T-cell (primary cell): ENCODE data around the gene KCNV2. TPM values are rescaled to one million over a fixed set of nuclear protein-coding genes. Genes with fewer than 3 reads are reported as not detected.

Experiments
- ATAC-seq, 4 experiments: fragments of 200-7000 bp in 3 of 4; fragments of 150-1000 bp in 1 of 4; cut with Tn5 transposase; replicated peaks in 1 of 4; 1 replicate in 3 of 4; 2 replicates in 1 of 4; pipeline ENCODE4 v1.10.0; 2021; ENCODE audit warnings: moderate library complexity in 3 of 4, mild to moderate bottlenecking in 2 of 4, moderate number of reproducible peaks in 1 of 4
- CTCF ChIA-PET, 2 donors: fragments of 300-600 bp; sonication (Branson Sonifier 250); formaldehyde crosslinking; loops; one replicate each; lab custom pipeline; 2022; ENCODE audit warnings: antibody characterized with exemption in 2 of 2; lab: Charles Lee
- POLR2A ChIA-PET, 2 donors: fragments of 300-600 bp; sonication (Branson Sonifier 250); formaldehyde crosslinking; loops; one replicate each; lab custom pipeline; 2022; ENCODE audit warnings: antibody characterized with exemption in 2 of 2; lab: Charles Lee
- DNase-seq, 35 experiments: peaks; one replicate each; pipeline versions ENCODE4 v3.0.0 to v3.0.0-alpha.2; 2013 to 2023
- H3K27ac ChIP-seq: one replicate; pipeline ENCODE4 v1.5.1; 2013; ENCODE audit warnings: low read length
- H3K27me3 ChIP-seq, 2 experiments: replicated peaks in 1 of 2; 1 replicate in 1 of 2; 2 replicates in 1 of 2; pipeline versions ENCODE4 v1.6.1 to v1.7.0; 2013; ENCODE audit warnings: low read length in 1 of 2, mixed read lengths in 1 of 2; ENCODE audit not compliant: control insufficient read depth in 2 of 2, insufficient read depth in 2 of 2; ENCODE audit errors: extremely low read depth in 1 of 2
- H3K36me3 ChIP-seq, 2 donors: 1 replicate in 1 of 2; 2 replicates in 1 of 2; pipeline versions ENCODE4 v1.6.1 to v1.7.0; 2013; ENCODE audit warnings: low read length in 1 of 2; ENCODE audit not compliant: control insufficient read depth in 2 of 2, insufficient read depth in 1 of 2; ENCODE audit errors: extremely low read depth in 1 of 2
- H3K4me1 ChIP-seq, 2 experiments: 1 replicate in 1 of 2; 2 replicates in 1 of 2; pipeline versions ENCODE4 v1.6.1 to v1.7.0; 2013; ENCODE audit warnings: low read length in 2 of 2, mixed read lengths in 1 of 2; ENCODE audit not compliant: insufficient read depth in 2 of 2, control insufficient read depth in 1 of 2; ENCODE audit errors: extremely low read depth in 1 of 2
- H3K4me3 ChIP-seq, 2 donors: 1 replicate in 1 of 2; 2 replicates in 1 of 2; pipeline versions ENCODE4 v1.5.1 to v1.7.0; 2013; ENCODE audit warnings: mild to moderate bottlenecking in 2 of 2, low read length in 1 of 2, moderate library complexity in 1 of 2; ENCODE audit not compliant: control insufficient read depth in 1 of 2; ENCODE audit errors: extremely low read depth in 1 of 2
- H3K9me3 ChIP-seq: 2 replicates; pipeline ENCODE4 v1.7.0; 2013
- H3K27ac Mint-ChIP-seq, 2 donors: one replicate each; pipeline ENCODE4 v1.8.0; 2020 to 2021; ENCODE audit warnings: mild to moderate bottlenecking in 2 of 2, mixed read lengths in 2 of 2
- H3K27me3 Mint-ChIP-seq, 2 donors: one replicate each; pipeline ENCODE4 v1.8.0; 2021 to 2022; ENCODE audit warnings: mixed read lengths in 2 of 2
- H3K36me3 Mint-ChIP-seq: one replicate; pipeline ENCODE4 v1.8.0; 2021; ENCODE audit warnings: mixed read lengths
- H3K4me1 Mint-ChIP-seq, 3 donors: one replicate each; pipeline ENCODE4 v1.8.0; 2020 to 2022; ENCODE audit warnings: mixed read lengths in 3 of 3, mild to moderate bottlenecking in 1 of 3
- H3K4me3 Mint-ChIP-seq, 3 donors: one replicate each; pipeline ENCODE4 v1.8.0; 2020 to 2022; ENCODE audit warnings: mild to moderate bottlenecking in 3 of 3, mixed read lengths in 3 of 3, moderate library complexity in 3 of 3
- H3K9me3 Mint-ChIP-seq, 3 donors: one replicate each; pipeline ENCODE4 v1.8.0; 2020 to 2022; ENCODE audit warnings: mixed read lengths in 3 of 3
- WGBS: methylation state at CpG from one replicate; pipeline ENCODE4 v1.1.5; 2013; ENCODE audit warnings: missing lambda C conversion rate; ENCODE audit not compliant: insufficient coverage; 5-methylcytosine and 5-hydroxymethylcytosine counted together
- total RNA-seq, 35 experiments: library from RNA in 6 of 35; stranded (reverse) in 6 of 35; fragments of 120-200 nt in 1 of 35; gene quantifications; one replicate each; pipeline versions ENCODE4 v1.2.1 to v1.2.4 and lab custom pipeline; 2013 to 2026

Gene KCNV2
- total RNA-seq (not detected), total RNA-seq (lab: John Stamatoyannopoulos, UW) (0 to 0.06 (median 0) reads per million in 29 experiments)
- not detected for total RNA-seq (2013)

- H3K9me3 ChIP-seq: no peaks in the 10 kb centered on the region
- H3K27ac Mint-ChIP-seq: no peak within 1 kb of the TSS
- ATAC-seq (no peak), DNase-seq (no peak)
- peaks cover 29% of the 10 kb centered on the region for H3K36me3 Mint-ChIP-seq
- no peak within 1 kb of the TSS for H3K27ac ChIP-seq
- H3K4me1 Mint-ChIP-seq: no peaks in the 10 kb centered on the region
- ChIA-PET POLR2A (no interaction called here), CTCF (no interaction called here)
- H3K4me1 ChIP-seq: no peaks in the 10 kb centered on the region
- no peaks in the 10 kb centered on the region for H3K27me3 ChIP-seq
- 94% methylated on average over 7 of the region's 7 CpGs for WGBS
- H3K4me3 Mint-ChIP-seq: no peak within 1 kb of the TSS
- H3K27me3 Mint-ChIP-seq: no peaks in the 10 kb centered on the region
- no peak within 1 kb of the TSS for H3K4me3 ChIP-seq
- peaks cover 3 to 14% (median 14%) of the 10 kb centered on the region in 3 donors for H3K9me3 Mint-ChIP-seq
- H3K36me3 ChIP-seq: no peaks in the 10 kb centered on the region
These were observed at the start of gene KCNV2 for GRCh38 chr9:2717385-2717784. KCNV2 (plus strand) TSS chr9:2717510; CDS start chr9:2717740, 230 bp downstream.

- H3K4me3 Mint-ChIP-seq: no peak overlapping the region
- H3K27ac Mint-ChIP-seq: no peak overlapping the region
- no peaks in the 10 kb centered on the region for H3K27me3 ChIP-seq
- no peak overlapping the region for H3K4me3 ChIP-seq
- CTCF ChIA-PET: no interaction called here
- H3K4me1 ChIP-seq: no peaks in the 10 kb centered on the region
- H3K9me3 ChIP-seq: no peaks in the 10 kb centered on the region
- ATAC-seq (no peak), DNase-seq (no peak)
- H3K36me3 ChIP-seq: no peaks in the 10 kb centered on the region
- POLR2A ChIA-PET: no interaction called here
- H3K27me3 Mint-ChIP-seq: no peaks in the 10 kb centered on the region
- H3K36me3 Mint-ChIP-seq: peaks cover under 1% of the 10 kb centered on the region
- WGBS: no CpG with 5 or more reads among the region's 3 CpGs
- H3K4me1 Mint-ChIP-seq: no peaks in the 10 kb centered on the region
- H3K9me3 Mint-ChIP-seq: no peaks in the 10 kb centered on the region
- H3K27ac ChIP-seq: no peak overlapping the region
These were observed 44.1 kb upstream of the KCNV2 start for GRCh38 chr9:2673161-2673560.

GRCh38 chr9:2674141-2674824, 43.0 kb upstream of the KCNV2 start:
- ATAC-seq (no peak), DNase-seq (no peak)
- H3K27me3 ChIP-seq: no peaks in the 10 kb centered on the region
- no peak overlapping the region for H3K4me3 ChIP-seq
- H3K27ac ChIP-seq: no peak overlapping the region
- 80% methylated on average over 3 of the region's 9 CpGs for WGBS
- no peaks in the 10 kb centered on the region for H3K9me3 Mint-ChIP-seq
- H3K36me3 ChIP-seq: no peaks in the 10 kb centered on the region
- H3K4me1 ChIP-seq: no peaks in the 10 kb centered on the region
- no peak overlapping the region for H3K4me3 Mint-ChIP-seq
- H3K27me3 Mint-ChIP-seq: no peaks in the 10 kb centered on the region
- H3K9me3 ChIP-seq: no peaks in the 10 kb centered on the region
- H3K4me1 Mint-ChIP-seq: no peaks in the 10 kb centered on the region
- ChIA-PET POLR2A (no interaction called here), CTCF (no interaction called here)
- H3K27ac Mint-ChIP-seq: no peak overlapping the region
- no peaks in the 10 kb centered on the region for H3K36me3 Mint-ChIP-seq

DNA sequence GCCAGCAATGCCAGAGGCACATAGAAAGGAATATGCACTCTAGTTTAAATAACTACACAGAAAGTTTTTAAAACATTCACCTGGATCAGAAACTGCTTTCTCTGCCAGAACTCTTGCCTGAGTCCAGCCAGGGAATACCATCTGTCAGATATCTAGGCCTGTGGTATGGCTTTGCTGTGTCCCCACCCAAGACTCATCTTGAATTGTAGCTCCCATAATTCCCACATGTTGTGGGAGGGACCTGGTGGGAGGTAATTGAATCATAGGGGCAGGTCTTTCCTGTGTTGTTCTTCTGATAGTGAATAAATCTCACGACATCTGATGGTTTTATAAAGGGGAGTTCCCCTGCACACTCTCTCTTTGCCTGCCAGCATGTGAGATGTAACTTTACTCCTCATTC, 41.5 kb upstream of the KCNV2 start:
- Histone ChIP-seq H3K27ac (no peak overlapping the region), H3K9me3 (no peaks in the 10 kb centered on the region), H3K4me3 (no peak overlapping the region), H3K27me3 (no peaks in the 10 kb centered on the region), H3K36me3 (no peaks in the 10 kb centered on the region), H3K4me1 (no peaks in the 10 kb centered on the region)
- ATAC-seq (no peak), DNase-seq (no peak)
- ChIA-PET POLR2A (no interaction called here), CTCF (no interaction called here)
- Mint-ChIP-seq H3K4me3 (no peak overlapping the region), H3K9me3 (no peaks in the 10 kb centered on the region), H3K4me1 (no peaks in the 10 kb centered on the region), H3K36me3 (no peaks in the 10 kb centered on the region), H3K27ac (no peak overlapping the region), H3K27me3 (no peaks in the 10 kb centered on the region)
- no CpG with 5 or more reads among the region's 1 CpG for WGBS

DNA sequence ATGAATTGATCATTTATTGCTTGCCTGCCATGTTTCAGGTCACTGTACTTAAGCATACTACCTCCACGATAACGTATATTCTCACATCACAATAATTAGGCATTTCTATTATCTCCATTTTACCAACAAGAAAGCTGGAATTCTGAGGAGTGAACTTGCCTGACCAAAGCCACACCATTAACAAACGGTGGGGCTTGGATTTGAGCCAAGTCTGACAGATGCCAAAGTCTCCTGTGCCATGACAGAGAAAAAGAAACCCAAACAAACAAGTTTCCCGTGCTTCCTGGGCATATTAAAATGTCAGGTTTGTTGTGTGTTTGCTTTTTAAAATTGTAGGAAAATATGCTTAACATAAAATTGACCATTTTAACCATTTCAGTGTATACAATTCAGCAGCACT, 40.8 kb upstream of the KCNV2 start:
- no peak for ATAC-seq
- no peaks in the 10 kb centered on the region for H3K4me1 ChIP-seq
- ChIA-PET POLR2A (no interaction called here), CTCF (no interaction called here)
- no peaks in the 10 kb centered on the region for H3K9me3 ChIP-seq
- no peaks in the 10 kb centered on the region for H3K36me3 Mint-ChIP-seq
- WGBS: 66% methylated on average over 3 of the region's 4 CpGs
- H3K27me3 Mint-ChIP-seq: no peaks in the 10 kb centered on the region
- no peaks in the 10 kb centered on the region for H3K4me1 Mint-ChIP-seq
- H3K27me3 ChIP-seq: no peaks in the 10 kb centered on the region
- H3K27ac Mint-ChIP-seq: no peak overlapping the region
- no peak for DNase-seq
- no peaks in the 10 kb centered on the region for H3K9me3 Mint-ChIP-seq
- H3K4me3 ChIP-seq: no peak overlapping the region
- H3K4me3 Mint-ChIP-seq: no peak overlapping the region
- no peak overlapping the region for H3K27ac ChIP-seq
- H3K36me3 ChIP-seq: no peaks in the 10 kb centered on the region

GRCh38 chr9:2677915-2678889, 39.1 kb upstream of the KCNV2 start:
- WGBS: 52% methylated on average over 3 of the region's 5 CpGs
- no peak overlapping the region for H3K27ac Mint-ChIP-seq
- Histone ChIP-seq H3K9me3 (no peaks in the 10 kb centered on the region), H3K27ac (no peak overlapping the region), H3K27me3 (no peaks in the 10 kb centered on the region), H3K36me3 (no peaks in the 10 kb centered on the region), H3K4me1 (no peaks in the 10 kb centered on the region), H3K4me3 (no peak overlapping the region)
- H3K27me3 Mint-ChIP-seq: peaks cover 0 to 3% of the 10 kb centered on the region in 2 donors
- H3K4me3 Mint-ChIP-seq: no peak overlapping the region
- H3K4me1 Mint-ChIP-seq: no peaks in the 10 kb centered on the region
- DNase-seq: no peak
- ATAC-seq: no peak
- CTCF ChIA-PET: no interaction called here
- H3K36me3 Mint-ChIP-seq: no peaks in the 10 kb centered on the region
- POLR2A ChIA-PET: no interaction called here
- no peaks in the 10 kb centered on the region for H3K9me3 Mint-ChIP-seq
